OCI-LY7 (cell line): ENCODE measurements around the gene BAIAP2L2. TPM values are rescaled to one million over a fixed set of nuclear protein-coding genes. Genes with fewer than 3 reads are reported as not detected.

ENCODE experiments used
- BruUV-seq: library from RNA; stranded (reverse); fragments of 400-500 nt; replicated peaks from 2 replicates; lab custom pipeline; 2021; lab: Mats Ljungman, UMichigan
- CTCF ChIA-PET: fragments of 300-600 bp; sonication (Branson Sonifier 250); formaldehyde crosslinking; loops from one replicate; lab custom pipeline; 2022; ENCODE audit warnings: antibody characterized with exemption; ENCODE audit not compliant: unreplicated experiment; lab: Charles Lee
- POLR2A ChIA-PET: fragments of 300-600 bp; sonication (Branson Sonifier 250); formaldehyde crosslinking; loops from one replicate; lab custom pipeline; 2022; ENCODE audit warnings: antibody characterized with exemption; lab: Charles Lee
- DNase-seq: peaks from one replicate; pipeline ENCODE4 v3.0.0-alpha.2; 2015; ENCODE audit warnings: low spot score
- H2AFZ ChIP-seq: fragments of 200-600 bp; sonication (generic), shearing (Covaris generic); 2 replicates; pipeline ENCODE4 v1.6.1; 2014; ENCODE audit warnings: mild to moderate bottlenecking, antibody characterized with exemption, low read length, moderate library complexity
- H3K27ac ChIP-seq: fragments of 200-600 bp; sonication (generic); 2 replicates; pipeline ENCODE4 v1.5.1; 2014; ENCODE audit warnings: mixed run types, low read depth, mild to moderate bottlenecking, moderate library complexity, low read length, inconsistent platforms; ENCODE audit not compliant: poor library complexity, severe bottlenecking
- H3K36me3 ChIP-seq: fragments of 200-600 bp; sonication (generic); 2 replicates; pipeline ENCODE4 v1.6.1; 2014; ENCODE audit warnings: mild to moderate bottlenecking, antibody characterized with exemption, low read length, moderate library complexity, mixed read lengths; ENCODE audit not compliant: insufficient read depth
- H3K4me1 ChIP-seq: fragments of 200-600 bp; sonication (generic); 2 replicates; pipeline ENCODE4 v1.5.1; 2014; ENCODE audit warnings: mild to moderate bottlenecking, low read length; ENCODE audit not compliant: insufficient read depth, poor library complexity, severe bottlenecking
- H3K4me2 ChIP-seq: fragments of 200-600 bp; sonication (generic); 2 replicates; pipeline ENCODE4 v1.6.1; 2014; ENCODE audit warnings: mild to moderate bottlenecking, low read length
- H3K4me3 ChIP-seq: fragments of 200-600 bp; sonication (generic); 2 replicates; pipeline ENCODE4 v1.5.1; 2014; ENCODE audit warnings: mild to moderate bottlenecking, low read depth, low read length; ENCODE audit not compliant: poor library complexity, severe bottlenecking
- H3K79me2 ChIP-seq: fragments of 200-600 bp; sonication (generic); 2 replicates; pipeline ENCODE4 v1.6.1; 2016; ENCODE audit warnings: low read depth, mild to moderate bottlenecking, low read length, moderate library complexity, mixed read lengths; ENCODE audit not compliant: insufficient read depth
- H3K9me2 ChIP-seq: fragments of 200-600 bp; sonication (generic); 2 replicates; pipeline ENCODE4 v1.6.1; 2016; ENCODE audit warnings: mild to moderate bottlenecking, low read length, mixed read lengths; ENCODE audit not compliant: insufficient read depth
- H3K9me3 ChIP-seq: fragments of 200-600 bp; sonication (generic); 2 replicates; pipeline ENCODE4 v1.6.1; 2014; ENCODE audit warnings: mild to moderate bottlenecking, mixed run types, low read length, mixed read lengths
- H4K20me1 ChIP-seq: fragments of 200-600 bp; sonication (generic); 2 replicates; pipeline ENCODE4 v1.6.1; 2014; ENCODE audit warnings: mild to moderate bottlenecking, antibody characterized with exemption, low read length, moderate library complexity, mixed read lengths; ENCODE audit not compliant: insufficient read depth
- EZH2phosphoT487 ChIP-seq: fragments of 200-600 bp; sonication (generic); IDR thresholded peaks from 2 replicates; pipeline ENCODE4 v1.6.1; 2018; ENCODE audit warnings: low read depth, borderline replicate concordance, mild to moderate bottlenecking, mixed run types, antibody characterized with exemption, low read length, moderate library complexity, mixed read lengths
- intact Hi-C: fragments of 100-400 bp; cut with micrococcal nuclease; formaldehyde crosslinking; loops from one replicate; pipeline ENCODE4 v1.10.0; 2022; ENCODE audit not compliant: unreplicated experiment
- total RNA-seq, 2 experiments: library from RNA; depleted of rRNA in 1 of 2; stranded (reverse); fragments of >200 nt in 1 of 2; shearing (Covaris generic) in 1 of 2; gene quantifications; 2 replicates each; pipeline ENCODE4 v1.2.3, GENCODE V29; 2014 to 2022
- TF ChIP-seq, protein P1 (sequence below): fragments of 200-600 bp; sonication (generic); conservative IDR thresholded peaks from 2 replicates; pipeline ENCODE4 v1.5.1; 2014; ENCODE audit warnings: mild to moderate bottlenecking, antibody characterized with exemption, low read length, moderate library complexity, mixed read lengths

BAIAP2L2 gene
- total RNA-seq, 2 experiments from 2014 or later, result 0.35 to 1.9 TPM

DNA sequence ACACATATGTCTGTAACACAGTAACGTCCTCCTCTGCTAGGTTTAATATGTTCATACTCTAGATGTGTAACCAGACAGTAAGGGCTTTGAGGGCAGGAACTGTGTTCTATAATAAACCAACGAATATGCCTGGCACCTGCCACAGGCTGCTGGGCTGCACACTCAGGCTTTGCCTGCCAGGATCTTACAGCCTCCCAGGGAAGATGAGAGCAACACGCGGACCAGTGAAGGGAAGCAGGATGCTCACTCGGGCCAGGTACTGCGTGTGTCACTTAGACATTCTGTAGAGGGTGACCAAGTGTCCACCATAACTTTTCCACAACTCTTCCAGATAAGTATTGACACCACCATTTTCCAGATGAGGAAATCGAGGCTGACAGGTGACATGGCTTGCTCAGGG is 21.7 kb upstream of the BAIAP2L2 start:
- H3K9me3 ChIP-seq, result no peaks in the 10 kb centered on the region
- CTCF ChIA-PET, result no interaction called here
- no peaks in the 10 kb centered on the region for H3K79me2 ChIP-seq
- H3K27ac ChIP-seq, result no peak overlapping the region
- intact Hi-C loops, result no loop called here
- TF ChIP-seq, protein P1, sequence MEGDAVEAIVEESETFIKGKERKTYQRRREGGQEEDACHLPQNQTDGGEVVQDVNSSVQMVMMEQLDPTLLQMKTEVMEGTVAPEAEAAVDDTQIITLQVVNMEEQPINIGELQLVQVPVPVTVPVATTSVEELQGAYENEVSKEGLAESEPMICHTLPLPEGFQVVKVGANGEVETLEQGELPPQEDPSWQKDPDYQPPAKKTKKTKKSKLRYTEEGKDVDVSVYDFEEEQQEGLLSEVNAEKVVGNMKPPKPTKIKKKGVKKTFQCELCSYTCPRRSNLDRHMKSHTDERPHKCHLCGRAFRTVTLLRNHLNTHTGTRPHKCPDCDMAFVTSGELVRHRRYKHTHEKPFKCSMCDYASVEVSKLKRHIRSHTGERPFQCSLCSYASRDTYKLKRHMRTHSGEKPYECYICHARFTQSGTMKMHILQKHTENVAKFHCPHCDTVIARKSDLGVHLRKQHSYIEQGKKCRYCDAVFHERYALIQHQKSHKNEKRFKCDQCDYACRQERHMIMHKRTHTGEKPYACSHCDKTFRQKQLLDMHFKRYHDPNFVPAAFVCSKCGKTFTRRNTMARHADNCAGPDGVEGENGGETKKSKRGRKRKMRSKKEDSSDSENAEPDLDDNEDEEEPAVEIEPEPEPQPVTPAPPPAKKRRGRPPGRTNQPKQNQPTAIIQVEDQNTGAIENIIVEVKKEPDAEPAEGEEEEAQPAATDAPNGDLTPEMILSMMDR, result no peak
- TF ChIP-seq EZH2phosphoT487, result no peak
- DNase-seq, result no peak
- H3K4me1 ChIP-seq, result no peaks in the 10 kb centered on the region
- no peaks in the 10 kb centered on the region for H3K9me2 ChIP-seq
- no peak overlapping the region for H3K4me3 ChIP-seq
- no peak overlapping the region for H3K4me2 ChIP-seq
- POLR2A ChIA-PET, result no interaction called here
- H4K20me1 ChIP-seq, result no peaks in the 10 kb centered on the region
- H2AFZ ChIP-seq, result no peak overlapping the region
- no TSS peak for BruUV-seq
- H3K36me3 ChIP-seq, result peaks cover 8% of the 10 kb centered on the region; the same call in 1 of the 2 replicates

DNA sequence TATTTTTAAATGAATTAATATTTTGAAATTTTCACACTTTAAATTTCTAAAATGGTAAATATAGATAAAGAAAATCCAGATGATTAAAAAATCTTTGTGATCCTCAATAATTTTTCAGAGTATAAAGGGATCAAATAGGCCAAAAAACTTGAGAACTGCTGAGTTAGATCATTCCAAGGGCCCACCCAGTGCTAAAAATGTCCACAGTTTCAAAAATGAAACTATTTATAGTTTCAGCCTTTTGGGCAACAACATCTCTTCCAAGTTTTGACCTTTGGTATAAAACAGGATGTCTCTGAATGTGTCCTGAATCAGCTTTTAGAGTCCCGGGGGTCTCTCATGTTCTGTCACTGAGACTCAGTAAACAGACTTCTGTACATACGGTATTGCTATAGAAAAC is 20.9 kb upstream of the BAIAP2L2 start:
- no peak for TF ChIP-seq EZH2phosphoT487
- TF ChIP-seq, protein P1, result no peak
- H3K4me2 ChIP-seq, result no peak overlapping the region
- H3K36me3 ChIP-seq, result peaks cover 8% of the 10 kb centered on the region; the same call in 1 of the 2 replicates
- H4K20me1 ChIP-seq, result no peaks in the 10 kb centered on the region
- no peak overlapping the region for H3K4me3 ChIP-seq
- H3K9me2 ChIP-seq, result no peaks in the 10 kb centered on the region
- H2AFZ ChIP-seq, result no peak overlapping the region
- DNase-seq, result no peak
- no TSS peak for BruUV-seq
- ChIA-PET POLR2A (no interaction called here), CTCF (no interaction called here)
- intact Hi-C loops, result no loop called here
- H3K79me2 ChIP-seq, result no peaks in the 10 kb centered on the region
- H3K4me1 ChIP-seq, result no peaks in the 10 kb centered on the region
- H3K9me3 ChIP-seq, result no peaks in the 10 kb centered on the region
- H3K27ac ChIP-seq, result no peak overlapping the region

DNA sequence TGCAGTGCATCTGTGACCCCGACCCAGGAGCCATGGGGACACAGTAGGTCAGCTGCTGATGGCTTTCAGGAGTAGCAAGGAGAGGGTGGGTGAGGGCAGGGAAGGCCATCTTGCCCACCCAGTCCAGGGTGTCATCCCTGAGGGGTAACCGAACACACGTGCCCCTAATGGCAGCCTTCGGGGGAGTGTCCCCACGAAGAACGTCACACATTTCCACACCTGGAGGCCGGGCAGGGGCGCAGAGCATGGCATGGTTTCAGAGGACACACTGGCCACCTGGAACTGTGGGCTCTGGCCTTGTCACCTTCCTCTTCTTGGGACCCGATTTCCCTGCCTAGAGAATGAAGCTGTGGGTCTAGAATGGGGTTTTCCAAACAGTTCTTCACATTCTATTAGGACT is 19.4 kb upstream of the BAIAP2L2 start:
- H3K4me3 ChIP-seq, result no peak overlapping the region
- H2AFZ ChIP-seq, result no peak overlapping the region
- no peaks in the 10 kb centered on the region for H4K20me1 ChIP-seq
- intact Hi-C loops, result no loop called here
- no peak overlapping the region for H3K27ac ChIP-seq
- H3K36me3 ChIP-seq, result 0 out of 2 replicates have a peak, but pooled peaks cover 4% of the 10 kb centered on the region
- H3K9me2 ChIP-seq, result no peaks in the 10 kb centered on the region
- BruUV-seq, result no TSS peak
- no peak for DNase-seq
- POLR2A ChIA-PET, result no interaction called here
- no peaks in the 10 kb centered on the region for H3K79me2 ChIP-seq
- no peaks in the 10 kb centered on the region for H3K4me1 ChIP-seq
- CTCF ChIA-PET, result no interaction called here
- no peak overlapping the region for H3K4me2 ChIP-seq
- no peak for TF ChIP-seq EZH2phosphoT487
- TF ChIP-seq, protein P1, result no peak
- no peaks in the 10 kb centered on the region for H3K9me3 ChIP-seq
